ENCODE results near the gene VAMP1.

DNA sequence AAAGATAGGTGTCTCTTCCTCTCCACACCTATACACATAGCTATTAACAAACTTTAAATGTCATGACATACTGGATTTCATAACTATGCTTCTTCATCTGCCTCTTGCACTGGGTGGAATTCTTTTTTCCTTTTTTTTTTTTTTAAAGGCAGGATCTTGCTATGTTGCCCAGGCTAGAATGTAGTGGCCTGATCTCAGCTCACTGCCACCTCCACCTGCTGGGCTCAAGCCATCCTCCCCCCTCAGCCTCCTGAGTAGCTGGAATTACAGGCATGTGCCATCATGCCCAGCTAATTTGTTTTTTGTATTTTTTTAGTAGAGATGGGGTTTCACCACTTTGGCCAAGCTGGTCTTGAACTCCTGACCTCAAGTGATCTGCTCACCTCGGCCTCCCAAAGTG is 17.8 kb upstream of the VAMP1 start:
- TF ChIP-seq, protein P1, sequence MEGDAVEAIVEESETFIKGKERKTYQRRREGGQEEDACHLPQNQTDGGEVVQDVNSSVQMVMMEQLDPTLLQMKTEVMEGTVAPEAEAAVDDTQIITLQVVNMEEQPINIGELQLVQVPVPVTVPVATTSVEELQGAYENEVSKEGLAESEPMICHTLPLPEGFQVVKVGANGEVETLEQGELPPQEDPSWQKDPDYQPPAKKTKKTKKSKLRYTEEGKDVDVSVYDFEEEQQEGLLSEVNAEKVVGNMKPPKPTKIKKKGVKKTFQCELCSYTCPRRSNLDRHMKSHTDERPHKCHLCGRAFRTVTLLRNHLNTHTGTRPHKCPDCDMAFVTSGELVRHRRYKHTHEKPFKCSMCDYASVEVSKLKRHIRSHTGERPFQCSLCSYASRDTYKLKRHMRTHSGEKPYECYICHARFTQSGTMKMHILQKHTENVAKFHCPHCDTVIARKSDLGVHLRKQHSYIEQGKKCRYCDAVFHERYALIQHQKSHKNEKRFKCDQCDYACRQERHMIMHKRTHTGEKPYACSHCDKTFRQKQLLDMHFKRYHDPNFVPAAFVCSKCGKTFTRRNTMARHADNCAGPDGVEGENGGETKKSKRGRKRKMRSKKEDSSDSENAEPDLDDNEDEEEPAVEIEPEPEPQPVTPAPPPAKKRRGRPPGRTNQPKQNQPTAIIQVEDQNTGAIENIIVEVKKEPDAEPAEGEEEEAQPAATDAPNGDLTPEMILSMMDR (IDR thresholded peaks at IDR 0.05; ENCODE audit: low read length), result no peak
- TF ChIP-seq EZH2 (IDR thresholded peaks at IDR 0.05; ENCODE audit: borderline replicate concordance, low read length), result no peak
